Chondrocyte (in vitro differentiated cells): Measurements from ENCODE around the gene HEXD. TPM values are rescaled to one million over a fixed set of nuclear protein-coding genes. Genes with fewer than 3 reads are reported as not detected.

Experiments used
- DNase-seq: peaks from one replicate; pipeline ENCODE4 v3.0.0; 2021; ENCODE audit warnings: mixed read lengths, low spot score
- H3K27ac Mint-ChIP-seq: one replicate; pipeline ENCODE4 v1.8.0; 2021; ENCODE audit warnings: mild to moderate bottlenecking, moderate library complexity, mixed read lengths; ENCODE audit not compliant: unreplicated experiment
- H3K27me3 Mint-ChIP-seq: 2 replicates; pipeline ENCODE4 v1.8.0; 2021; ENCODE audit warnings: low read depth, mixed read lengths
- H3K36me3 Mint-ChIP-seq: 2 replicates; pipeline ENCODE4 v1.8.0; 2021; ENCODE audit warnings: low read depth, mixed read lengths
- H3K4me1 Mint-ChIP-seq: 2 replicates; pipeline ENCODE4 v1.8.0; 2021; ENCODE audit warnings: low read depth, mild to moderate bottlenecking, mixed read lengths
- H3K4me3 Mint-ChIP-seq: one replicate; pipeline ENCODE4 v1.8.0; 2021; ENCODE audit warnings: mild to moderate bottlenecking, moderate library complexity, mixed read lengths; ENCODE audit not compliant: unreplicated experiment
- H3K9me3 Mint-ChIP-seq: 2 replicates; pipeline ENCODE4 v1.8.0; 2021; ENCODE audit warnings: low read depth, mixed read lengths
- CTCF ChIP-seq: fragments of 200-600 bp; sonication (generic); IDR thresholded peaks from 2 replicates; pipeline ENCODE4 v1.5.0; 2021; ENCODE audit warnings: antibody characterized with exemption, mild to moderate bottlenecking, moderate library complexity
- total RNA-seq: library from RNA; stranded (reverse); gene quantifications from 3 replicates; pipeline ENCODE4 v1.2.1, GENCODE V29; 2021

HEXD gene
- total RNA-seq, 1 donor from 2014 or later = 10.8 TPM

- no peak overlapping the region for H3K27ac Mint-ChIP-seq
- peak; percentile 73 for TF ChIP-seq CTCF
- H3K9me3 Mint-ChIP-seq = peaks cover 14% of the 10 kb centered on the region
- no peaks in the 10 kb centered on the region for H3K27me3 Mint-ChIP-seq
- no peak overlapping the region for H3K4me3 Mint-ChIP-seq
- H3K4me1 Mint-ChIP-seq = peaks cover 1% of the 10 kb centered on the region
- no peak for DNase-seq
- peaks cover 8% of the 10 kb centered on the region for H3K36me3 Mint-ChIP-seq
Observed at GRCh38 chr17:82424001-82424862, 6.1 kb downstream of the HEXD start.

DNA sequence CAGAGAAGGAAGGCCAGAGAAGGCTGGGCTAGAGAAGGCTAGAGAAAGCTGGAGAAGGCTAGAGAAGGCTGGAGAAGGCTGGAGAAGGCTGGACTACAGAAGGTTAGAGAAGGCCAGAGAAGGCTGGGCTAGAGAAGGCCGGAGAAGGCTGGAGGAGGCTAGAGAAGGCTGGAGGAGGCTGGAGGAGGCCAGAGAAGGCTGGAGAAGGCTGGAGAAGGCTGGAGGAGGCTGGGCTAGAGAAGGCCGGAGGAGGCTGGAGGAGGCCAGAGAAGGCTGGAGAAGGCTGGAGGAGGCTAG is 6.7 kb downstream of the HEXD start:
- Mint-ChIP-seq H3K4me1 (no peaks in the 10 kb centered on the region), H3K4me3 (no peak overlapping the region), H3K36me3 (peaks cover 8% of the 10 kb centered on the region), H3K9me3 (peaks cover 14% of the 10 kb centered on the region), H3K27me3 (no peaks in the 10 kb centered on the region), H3K27ac (no peak overlapping the region)
- TF ChIP-seq CTCF = no peak
- DNase-seq = no peak

DNA sequence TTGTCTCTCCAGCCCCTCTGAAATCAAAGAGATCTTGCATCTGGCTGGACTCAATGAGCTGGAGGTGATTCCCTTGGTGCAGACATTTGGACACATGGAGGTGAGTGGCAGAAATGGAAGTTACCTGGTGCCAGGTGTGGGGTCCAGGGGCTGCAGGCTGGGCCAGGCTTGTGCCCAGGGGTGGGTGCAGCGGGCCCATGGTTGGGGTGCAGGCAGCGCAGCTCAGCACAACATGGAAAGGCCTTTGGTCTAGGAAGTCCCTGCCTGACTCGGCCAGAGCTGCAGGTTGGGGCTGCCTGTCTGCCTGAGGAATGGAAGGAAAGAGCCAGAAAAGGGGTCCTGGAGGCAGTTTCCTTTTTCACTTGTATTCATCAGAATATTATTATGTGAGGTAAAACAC is 10.4 kb downstream of the HEXD start:
- Mint-ChIP-seq H3K9me3 (no peaks in the 10 kb centered on the region), H3K36me3 (no peaks in the 10 kb centered on the region), H3K27me3 (no peaks in the 10 kb centered on the region), H3K4me1 (no peaks in the 10 kb centered on the region), H3K4me3 (no peak overlapping the region), H3K27ac (no peak overlapping the region)
- TF ChIP-seq CTCF = no peak
- no peak for DNase-seq

DNA sequence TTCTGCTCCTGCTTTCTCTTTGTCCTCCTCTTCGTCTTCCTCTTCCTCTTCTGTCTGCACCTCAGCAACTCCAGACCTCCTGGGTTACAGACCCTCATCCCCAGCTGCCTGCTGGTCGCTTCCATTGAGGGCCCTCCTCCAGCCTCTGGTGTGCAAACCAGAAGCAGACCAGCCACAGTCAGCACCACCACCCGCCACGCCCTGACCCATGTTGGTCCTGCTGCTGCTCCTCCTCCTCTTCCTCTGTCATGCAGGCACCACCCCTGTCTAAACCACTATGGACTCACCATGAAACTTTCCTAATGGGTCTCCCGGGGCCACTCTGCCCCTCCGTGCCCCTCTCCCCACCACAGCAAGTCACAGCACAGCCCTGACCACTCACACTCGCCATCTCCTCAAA is 11.7 kb downstream of the HEXD start:
- Mint-ChIP-seq H3K27me3 (no peaks in the 10 kb centered on the region), H3K27ac (no peak overlapping the region), H3K36me3 (no peaks in the 10 kb centered on the region), H3K9me3 (no peaks in the 10 kb centered on the region), H3K4me1 (no peaks in the 10 kb centered on the region), H3K4me3 (no peak overlapping the region)
- DNase-seq = no peak
- TF ChIP-seq CTCF = no peak

DNA sequence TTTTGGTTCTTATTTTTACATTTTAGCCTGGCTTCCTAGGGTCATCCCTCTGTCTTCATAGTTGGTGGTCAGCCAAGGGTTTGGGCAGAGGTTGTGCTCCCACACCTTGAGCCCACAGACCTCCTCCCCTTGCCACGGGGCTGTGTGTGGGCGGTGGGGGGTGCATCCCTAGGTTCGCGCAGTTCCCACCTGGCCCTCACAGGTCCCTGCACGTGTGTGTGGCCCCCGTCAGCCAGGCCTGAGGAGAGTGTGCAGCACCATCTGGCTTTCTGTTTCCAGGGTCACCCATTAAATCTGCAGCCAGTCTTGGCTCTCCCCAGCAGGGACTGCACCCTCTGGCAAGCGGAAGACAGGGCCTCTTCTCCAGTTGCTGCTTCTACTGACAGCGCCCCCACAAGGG is 13.9 kb downstream of the HEXD start:
- Mint-ChIP-seq H3K4me1 (peaks cover 3% of the 10 kb centered on the region), H3K9me3 (no peaks in the 10 kb centered on the region), H3K36me3 (no peaks in the 10 kb centered on the region), H3K4me3 (no peak overlapping the region), H3K27ac (no peak overlapping the region), H3K27me3 (no peaks in the 10 kb centered on the region)
- no peak for TF ChIP-seq CTCF
- no peak for DNase-seq
